Vagina (tissue), 2 donors: ENCODE data around the gene NHLRC1. TPM values are rescaled to one million over a fixed set of nuclear protein-coding genes. Genes with fewer than 3 reads are reported as not detected.

Experiments used
- DNase-seq, 2 donors: peaks; one replicate each; pipeline ENCODE4 v3.0.0-alpha.2; 2017; ENCODE audit errors: extremely low spot score in 2 of 2
- H3K27ac ChIP-seq: fragments of 200-600 bp; sonication (generic); one replicate; pipeline ENCODE4 v1.5.1; 2019
- H3K27me3 ChIP-seq: fragments of 200-600 bp; sonication (generic); one replicate; pipeline ENCODE4 v1.5.1; 2019
- H3K36me3 ChIP-seq, 2 donors: fragments of 200-600 bp; sonication (generic); one replicate each; pipeline ENCODE4 v1.5.1; 2017 to 2019
- H3K4me1 ChIP-seq: fragments of 200-600 bp; sonication (generic); one replicate; pipeline ENCODE4 v1.5.1; 2019
- H3K4me3 ChIP-seq, 2 donors: fragments of 200-600 bp; sonication (generic); 1 replicate in 1 of 2; 2 replicates in 1 of 2; pipeline ENCODE4 v1.5.1; 2016 to 2019
- H3K9me3 ChIP-seq: fragments of 200-600 bp; sonication (generic); one replicate; pipeline ENCODE4 v1.5.1; 2019
- POLR2A ChIP-seq, 2 donors: fragments of 450-650 bp; IDR thresholded peaks; one replicate each; pipeline ENCODE4 v1.6.1; 2017; ENCODE audit warnings: antibody characterized with exemption in 2 of 2, mild to moderate bottlenecking in 2 of 2, moderate library complexity in 2 of 2
- POLR2AphosphoS5 ChIP-seq, 2 donors: sonication (generic); formaldehyde crosslinking; IDR thresholded peaks; one replicate each; pipeline ENCODE4 v1.9.0; 2017; ENCODE audit warnings: antibody characterized with exemption in 2 of 2, mild to moderate bottlenecking in 2 of 2, low read depth in 1 of 2; ENCODE audit not compliant: insufficient read depth in 1 of 2
- intact Hi-C: fragments of 100-400 bp; cut with DNase I; formaldehyde crosslinking; loops from one replicate; pipeline ENCODE4 v1.15.1; 2023
- total RNA-seq: library from RNA; depleted of rRNA; stranded (reverse); fragments of >200 nt; gene quantifications from one replicate; pipeline ENCODE4 v1.2.3, GENCODE V29; 2016
- TF ChIP-seq, protein P1 (sequence below), 3 experiments: fragments of 450-650 bp in 2 of 3; fragments of 200-600 bp in 1 of 3; sonication (generic) in 1 of 3; IDR thresholded peaks; one replicate each; pipeline ENCODE4 v1.5.1; 2017 to 2019; ENCODE audit warnings: antibody characterized with exemption in 3 of 3, mild to moderate bottlenecking in 2 of 3, moderate library complexity in 2 of 3

The NHLRC1 gene
- total RNA-seq, 1 donor from 2014 or later: 0.74 TPM

DNA sequence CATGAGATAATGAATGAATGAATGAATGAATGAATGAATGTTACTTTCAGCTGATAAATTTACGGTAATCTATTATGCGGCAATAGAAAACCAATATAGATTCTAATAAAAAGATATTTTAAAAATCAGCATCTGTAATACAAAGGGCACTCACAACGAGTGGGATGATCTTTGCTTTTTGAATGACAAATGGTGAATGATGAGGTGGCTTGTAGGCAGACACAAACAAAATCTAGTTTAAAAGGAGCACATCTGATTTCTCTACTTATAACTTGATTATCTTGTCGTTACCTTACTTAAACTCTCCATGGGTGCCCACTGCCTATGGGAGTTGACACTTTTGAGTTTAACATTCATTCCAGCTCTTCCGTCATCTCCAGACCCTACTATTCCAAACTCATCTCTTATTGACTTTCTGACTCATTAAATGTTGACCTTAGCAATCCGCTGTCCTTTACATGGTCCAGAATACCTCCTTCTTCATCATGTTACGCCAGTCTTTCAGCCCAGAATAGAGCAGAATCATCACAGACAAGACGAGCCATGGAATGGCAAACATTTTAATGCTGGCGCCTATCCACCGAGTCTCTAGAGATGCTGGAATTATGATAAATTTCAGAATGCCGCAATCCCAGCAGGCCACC lies 41.3 kb downstream of the NHLRC1 start:
- Histone ChIP-seq H3K4me1 (no peaks in the 10 kb centered on the region), H3K36me3 (no peaks in the 10 kb centered on the region), H3K27me3 (no peaks in the 10 kb centered on the region), H3K9me3 (no peaks in the 10 kb centered on the region), H3K27ac (no peak overlapping the region), H3K4me3 (no peak overlapping the region)
- no peak for DNase-seq
- TF ChIP-seq, protein P1, sequence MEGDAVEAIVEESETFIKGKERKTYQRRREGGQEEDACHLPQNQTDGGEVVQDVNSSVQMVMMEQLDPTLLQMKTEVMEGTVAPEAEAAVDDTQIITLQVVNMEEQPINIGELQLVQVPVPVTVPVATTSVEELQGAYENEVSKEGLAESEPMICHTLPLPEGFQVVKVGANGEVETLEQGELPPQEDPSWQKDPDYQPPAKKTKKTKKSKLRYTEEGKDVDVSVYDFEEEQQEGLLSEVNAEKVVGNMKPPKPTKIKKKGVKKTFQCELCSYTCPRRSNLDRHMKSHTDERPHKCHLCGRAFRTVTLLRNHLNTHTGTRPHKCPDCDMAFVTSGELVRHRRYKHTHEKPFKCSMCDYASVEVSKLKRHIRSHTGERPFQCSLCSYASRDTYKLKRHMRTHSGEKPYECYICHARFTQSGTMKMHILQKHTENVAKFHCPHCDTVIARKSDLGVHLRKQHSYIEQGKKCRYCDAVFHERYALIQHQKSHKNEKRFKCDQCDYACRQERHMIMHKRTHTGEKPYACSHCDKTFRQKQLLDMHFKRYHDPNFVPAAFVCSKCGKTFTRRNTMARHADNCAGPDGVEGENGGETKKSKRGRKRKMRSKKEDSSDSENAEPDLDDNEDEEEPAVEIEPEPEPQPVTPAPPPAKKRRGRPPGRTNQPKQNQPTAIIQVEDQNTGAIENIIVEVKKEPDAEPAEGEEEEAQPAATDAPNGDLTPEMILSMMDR (IDR thresholded peaks at IDR 0.05): no peak
- no peak for TF ChIP-seq POLR2AphosphoS5 (IDR thresholded peaks at IDR 0.05; ENCODE audit: insufficient read depth in 1 of 2, low read depth in 1 of 2)
- TF ChIP-seq POLR2A (IDR thresholded peaks at IDR 0.05): no peak
- intact Hi-C loops: no loop called here

DNA sequence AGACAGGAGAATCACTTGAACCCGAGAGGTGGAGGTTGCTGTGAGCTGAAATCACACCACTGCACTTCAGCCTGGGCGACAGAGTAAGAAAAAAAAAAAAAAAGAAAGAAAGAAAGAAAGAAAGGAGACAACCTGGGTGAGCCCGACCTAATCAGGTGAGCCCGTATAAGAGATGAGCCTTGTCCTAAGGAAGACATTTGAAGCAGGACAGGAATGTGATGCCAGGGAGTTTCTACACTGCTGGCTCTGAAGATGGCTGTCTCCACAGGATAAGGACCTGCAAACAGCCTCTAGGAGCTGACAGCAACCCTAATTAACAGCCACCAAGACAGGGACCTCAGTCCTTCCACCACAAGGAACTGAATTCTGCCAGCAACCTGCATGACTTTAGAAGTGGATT lies 41.9 kb downstream of the NHLRC1 start:
- no peak overlapping the region for H3K4me3 ChIP-seq
- H3K9me3 ChIP-seq: no peaks in the 10 kb centered on the region
- H3K27me3 ChIP-seq: no peaks in the 10 kb centered on the region
- intact Hi-C loops: no loop called here
- no peak for DNase-seq
- no peak overlapping the region for H3K27ac ChIP-seq
- no peaks in the 10 kb centered on the region for H3K36me3 ChIP-seq
- H3K4me1 ChIP-seq: no peaks in the 10 kb centered on the region
- TF ChIP-seq POLR2A (IDR thresholded peaks at IDR 0.05) (no peak), POLR2AphosphoS5 (IDR thresholded peaks at IDR 0.05; ENCODE audit: insufficient read depth in 1 of 2, low read depth in 1 of 2) (no peak)
- TF ChIP-seq, protein P1 (IDR thresholded peaks at IDR 0.05): no peak

DNA sequence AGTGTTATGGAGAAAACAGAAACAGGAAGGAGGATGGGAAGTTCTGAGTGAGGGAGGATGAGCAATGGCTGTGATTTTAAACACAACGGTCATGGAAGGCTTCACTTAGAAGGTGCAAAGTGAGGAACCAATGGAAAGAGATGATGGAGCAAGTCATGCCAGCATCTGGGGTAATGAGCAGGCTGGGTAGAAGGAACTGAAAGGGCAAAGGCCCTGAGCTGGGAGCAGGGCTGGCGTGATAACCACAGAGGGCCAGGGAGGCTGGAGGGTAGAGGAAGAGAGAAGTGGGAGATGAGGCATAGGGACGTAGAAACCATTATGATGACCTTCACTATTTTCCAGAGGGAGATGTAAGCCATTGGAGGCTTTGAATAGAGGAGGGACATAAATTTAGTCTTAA lies 43.6 kb downstream of the NHLRC1 start:
- Histone ChIP-seq H3K27ac (no peak overlapping the region), H3K9me3 (no peaks in the 10 kb centered on the region), H3K4me1 (no peaks in the 10 kb centered on the region), H3K36me3 (no peaks in the 10 kb centered on the region), H3K4me3 (no peak overlapping the region), H3K27me3 (no peaks in the 10 kb centered on the region)
- intact Hi-C loops: no loop called here
- TF ChIP-seq POLR2A (IDR thresholded peaks at IDR 0.05): no peak
- no peak for DNase-seq

DNA sequence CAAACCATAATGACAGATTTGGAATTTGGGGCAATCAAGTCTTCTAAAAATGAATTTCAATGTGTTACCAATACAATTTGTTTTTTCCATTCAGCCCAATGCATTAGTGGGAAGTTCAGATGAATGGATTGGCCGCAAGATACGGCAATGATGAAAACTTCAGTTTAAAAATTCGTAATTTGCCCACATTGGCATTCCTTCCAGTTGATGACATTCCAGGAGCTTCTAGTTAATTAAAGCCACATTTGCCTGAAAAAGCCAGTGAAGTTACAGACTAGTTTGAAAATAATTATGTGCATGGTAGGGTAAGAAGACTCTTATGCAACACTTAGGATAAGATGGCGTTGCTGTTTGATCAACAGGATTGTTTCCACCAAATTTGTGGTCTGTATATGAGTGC lies 46.2 kb downstream of the NHLRC1 start:
- DNase-seq: no peak
- no peaks in the 10 kb centered on the region for H3K27me3 ChIP-seq
- H3K4me1 ChIP-seq: no peaks in the 10 kb centered on the region
- no peak overlapping the region for H3K4me3 ChIP-seq
- H3K27ac ChIP-seq: no peak overlapping the region
- TF ChIP-seq, protein P1 (IDR thresholded peaks at IDR 0.05): no peak
- TF ChIP-seq POLR2A (IDR thresholded peaks at IDR 0.05) (no peak), POLR2AphosphoS5 (IDR thresholded peaks at IDR 0.05; ENCODE audit: insufficient read depth in 1 of 2, low read depth in 1 of 2) (no peak)
- H3K36me3 ChIP-seq: no peaks in the 10 kb centered on the region
- intact Hi-C loops: no loop called here
- H3K9me3 ChIP-seq: no peaks in the 10 kb centered on the region

DNA sequence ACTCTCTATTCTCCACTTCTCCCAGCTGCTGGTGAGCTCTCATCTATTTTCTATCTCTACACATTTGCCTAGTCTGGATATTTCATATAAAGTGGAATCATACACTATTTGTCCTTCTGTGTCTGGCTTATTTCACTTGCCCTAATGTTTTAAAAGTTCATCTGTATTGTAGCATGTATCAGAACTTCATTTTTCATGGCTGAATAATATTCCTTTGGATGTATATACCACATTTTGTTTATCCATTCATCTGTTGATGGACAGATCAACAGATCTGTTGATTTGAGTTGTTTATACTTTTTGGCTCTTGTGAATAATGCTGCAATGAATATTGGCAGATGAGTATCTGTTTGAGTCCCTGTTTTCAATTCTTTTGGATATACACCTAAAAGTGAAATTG lies 49.6 kb downstream of the NHLRC1 start:
- no peak overlapping the region for H3K27ac ChIP-seq
- H3K9me3 ChIP-seq: no peaks in the 10 kb centered on the region
- no peaks in the 10 kb centered on the region for H3K27me3 ChIP-seq
- TF ChIP-seq POLR2A (IDR thresholded peaks at IDR 0.05): no peak
- TF ChIP-seq, protein P1 (IDR thresholded peaks at IDR 0.05): no peak
- no peak for TF ChIP-seq POLR2AphosphoS5 (IDR thresholded peaks at IDR 0.05; ENCODE audit: insufficient read depth in 1 of 2, low read depth in 1 of 2)
- DNase-seq: no peak
- H3K36me3 ChIP-seq: no peaks in the 10 kb centered on the region
- no peak overlapping the region for H3K4me3 ChIP-seq
- intact Hi-C loops: no loop called here
- H3K4me1 ChIP-seq: no peaks in the 10 kb centered on the region
